ENCODE results near the gene GPANK1. TPM values are rescaled to one million over a fixed set of nuclear protein-coding genes. Genes with fewer than 3 reads are reported as not detected.
A peak's percentile ranks its signal among the peaks of the same experiment; 100 is the strongest.

The GPANK1 gene
- total RNA-seq, 1 donor from 2014 or later = 8.9 TPM

- no peak for TF ChIP-seq CTCF (IDR thresholded peaks at IDR 0.05; ENCODE audit: unreplicated experiment)
- peak overlapping the region; percentile 61 for H3K27ac Mint-ChIP-seq (ENCODE audit: unreplicated experiment)
- no peaks in the 10 kb centered on the region for H3K9me3 Mint-ChIP-seq (ENCODE audit: unreplicated experiment)
- H3K27me3 Mint-ChIP-seq (ENCODE audit: unreplicated experiment) = peaks cover 4% of the 10 kb centered on the region
- H3K36me3 Mint-ChIP-seq (ENCODE audit: low read depth, unreplicated experiment) = peaks cover 42% of the 10 kb centered on the region
- no peak for DNase-seq (ENCODE audit: low spot score)
- H3K4me1 Mint-ChIP-seq (ENCODE audit: unreplicated experiment) = no peaks in the 10 kb centered on the region
- peak overlapping the region; percentile 72 for H3K4me3 Mint-ChIP-seq (ENCODE audit: unreplicated experiment)
Observed at GRCh38 chr6:31630177-31630934, 34.4 kb downstream of the GPANK1 start.

GRCh38 chr6:31629014-31629413 is 35.8 kb downstream of the GPANK1 start:
- no peak overlapping the region for H3K27ac Mint-ChIP-seq (ENCODE audit: unreplicated experiment)
- H3K9me3 Mint-ChIP-seq (ENCODE audit: unreplicated experiment) = no peaks in the 10 kb centered on the region
- H3K4me3 Mint-ChIP-seq (ENCODE audit: unreplicated experiment) = no peak overlapping the region
- no peaks in the 10 kb centered on the region for H3K4me1 Mint-ChIP-seq (ENCODE audit: unreplicated experiment)
- DNase-seq (ENCODE audit: low spot score) = no peak
- peaks cover 4% of the 10 kb centered on the region for H3K27me3 Mint-ChIP-seq (ENCODE audit: unreplicated experiment)
- H3K36me3 Mint-ChIP-seq (ENCODE audit: low read depth, unreplicated experiment) = peaks cover 43% of the 10 kb centered on the region
- no peak for TF ChIP-seq CTCF (IDR thresholded peaks at IDR 0.05; ENCODE audit: unreplicated experiment)

GRCh38 chr6:31627690-31628287 is 37.0 kb downstream of the GPANK1 start:
- peak overlapping the region; percentile 72 for H3K4me3 Mint-ChIP-seq (ENCODE audit: unreplicated experiment)
- no peaks in the 10 kb centered on the region for H3K27me3 Mint-ChIP-seq (ENCODE audit: unreplicated experiment)
- no peaks in the 10 kb centered on the region for H3K9me3 Mint-ChIP-seq (ENCODE audit: unreplicated experiment)
- DNase-seq (ENCODE audit: low spot score) = no peak
- H3K36me3 Mint-ChIP-seq (ENCODE audit: low read depth, unreplicated experiment) = peaks cover 48% of the 10 kb centered on the region
- no peak for TF ChIP-seq CTCF (IDR thresholded peaks at IDR 0.05; ENCODE audit: unreplicated experiment)
- H3K27ac Mint-ChIP-seq (ENCODE audit: unreplicated experiment) = no peak overlapping the region
- H3K4me1 Mint-ChIP-seq (ENCODE audit: unreplicated experiment) = no peaks in the 10 kb centered on the region

GRCh38 chr6:31626952-31627351 is 37.8 kb downstream of the GPANK1 start:
- no peaks in the 10 kb centered on the region for H3K9me3 Mint-ChIP-seq (ENCODE audit: unreplicated experiment)
- H3K27ac Mint-ChIP-seq (ENCODE audit: unreplicated experiment) = no peak overlapping the region
- peaks cover 48% of the 10 kb centered on the region for H3K36me3 Mint-ChIP-seq (ENCODE audit: low read depth, unreplicated experiment)
- H3K27me3 Mint-ChIP-seq (ENCODE audit: unreplicated experiment) = no peaks in the 10 kb centered on the region
- no peak for TF ChIP-seq CTCF (IDR thresholded peaks at IDR 0.05; ENCODE audit: unreplicated experiment)
- DNase-seq (ENCODE audit: low spot score) = no peak
- H3K4me1 Mint-ChIP-seq (ENCODE audit: unreplicated experiment) = peaks cover 8% of the 10 kb centered on the region
- H3K4me3 Mint-ChIP-seq (ENCODE audit: unreplicated experiment) = peak overlapping the region; percentile 72

- Mint-ChIP-seq H3K4me3 (ENCODE audit: unreplicated experiment) (no peak overlapping the region), H3K4me1 (ENCODE audit: unreplicated experiment) (peaks cover 20% of the 10 kb centered on the region), H3K36me3 (ENCODE audit: low read depth, unreplicated experiment) (peaks cover 39% of the 10 kb centered on the region), H3K27ac (ENCODE audit: unreplicated experiment) (no peak overlapping the region), H3K27me3 (ENCODE audit: unreplicated experiment) (peaks cover 8% of the 10 kb centered on the region), H3K9me3 (ENCODE audit: unreplicated experiment) (no peaks in the 10 kb centered on the region)
- no peak for DNase-seq (ENCODE audit: low spot score)
- no peak for TF ChIP-seq CTCF (IDR thresholded peaks at IDR 0.05; ENCODE audit: unreplicated experiment)
Observed at GRCh38 chr6:31624070-31624469, 40.7 kb downstream of the GPANK1 start.

All from endothelial cell (in vitro differentiated cells).